Uterus (tissue), 4 donors: ENCODE results near the gene TH. TPM values are rescaled to one million over a fixed set of nuclear protein-coding genes. Genes with fewer than 3 reads are reported as not detected.
A peak's percentile ranks its signal among the peaks of the same experiment; 100 is the strongest.

ENCODE experiments used
- DNase-seq, 2 donors: peaks; one replicate each; pipeline ENCODE4 v3.0.0-alpha.2; 2019 to 2020
- H3K27ac ChIP-seq, 2 donors: fragments of 200-600 bp; sonication (generic); 1 replicate in 1 of 2; 2 replicates in 1 of 2; pipeline ENCODE4 v1.5.1; 2016 to 2018
- H3K27me3 ChIP-seq, 2 donors: fragments of 200-600 bp; sonication (generic); one replicate each; pipeline ENCODE4 v1.5.1; 2018 to 2019; ENCODE audit warnings: control low read depth in 1 of 2
- H3K36me3 ChIP-seq, 2 donors: fragments of 200-600 bp; sonication (generic); one replicate each; pipeline ENCODE4 v1.5.1; 2019; ENCODE audit warnings: control low read depth in 1 of 2
- H3K4me1 ChIP-seq, 2 donors: fragments of 200-600 bp; sonication (generic); one replicate each; pipeline ENCODE4 v1.5.1; 2018 to 2019; ENCODE audit warnings: control low read depth in 1 of 2
- H3K4me3 ChIP-seq, 2 donors: fragments of 200-600 bp; sonication (generic); 1 replicate in 1 of 2; 2 replicates in 1 of 2; pipeline ENCODE4 v1.5.1; 2018 to 2019; ENCODE audit warnings: mild to moderate bottlenecking in 1 of 2
- H3K9me3 ChIP-seq, 2 donors: fragments of 200-600 bp; sonication (generic); one replicate each; pipeline ENCODE4 v1.5.1; 2019; ENCODE audit warnings: control low read depth in 1 of 2
- CTCF ChIP-seq, 4 experiments: fragments of 200-600 bp in 2 of 4; fragments of 450-650 bp in 2 of 4; sonication (generic) in 2 of 4; IDR thresholded peaks; one replicate each; pipeline ENCODE4 v1.5.1; 2016 to 2019; ENCODE audit warnings: antibody characterized with exemption in 4 of 4, mild to moderate bottlenecking in 2 of 4, moderate library complexity in 1 of 4
- POLR2A ChIP-seq, 2 donors: fragments of 450-650 bp; IDR thresholded peaks; one replicate each; pipeline ENCODE4 v1.6.1; 2016; ENCODE audit warnings: antibody characterized with exemption in 2 of 2, mild to moderate bottlenecking in 1 of 2, moderate library complexity in 1 of 2
- intact Hi-C: fragments of 100-400 bp; cut with DNase I; formaldehyde crosslinking; loops from one replicate; pipeline ENCODE4 v1.15.1; 2023; ENCODE audit warnings: low total_unique reads
- total RNA-seq, 4 donors: library from RNA; depleted of rRNA in 3 of 4; stranded (reverse); fragments of >200 nt in 3 of 4; gene quantifications; one replicate each; pipeline versions ENCODE4 v1.1.0 to v1.2.4, GENCODE V29; 2014 to 2023
- donor health status: DM: yes; HTN: yes; CAD: no.

TH gene
- total RNA-seq, 4 donors from 2014 or later = 0.37 to 1.3 TPM; not detected in 2

GRCh38 chr11:2140411-2141400, 30.9 kb downstream of the TH start:
- H3K4me3 ChIP-seq = no peak overlapping the region

GRCh38 chr11:2139621-2140337, 31.8 kb downstream of the TH start:
- no peak for DNase-seq
- Histone ChIP-seq H3K4me1 (peaks cover 0 to 20% of the 10 kb centered on the region in 2 donors), H3K36me3 (no peaks in the 10 kb centered on the region), H3K9me3 (no peaks in the 10 kb centered on the region), H3K4me3 (no peak overlapping the region), H3K27me3 (peaks cover 15 to 37% of the 10 kb centered on the region in 2 donors), H3K27ac (no peak overlapping the region)
- TF ChIP-seq CTCF (IDR thresholded peaks at IDR 0.05) (no peak), POLR2A (IDR thresholded peaks at IDR 0.05) (no peak)
- intact Hi-C loops = no loop called here

More at GRCh38 chr11:2140411-2141400, 30.9 kb downstream of the TH start:
- peaks cover 0 to 20% of the 10 kb centered on the region in 2 donors for H3K4me1 ChIP-seq
- peaks cover 15 to 44% of the 10 kb centered on the region in 2 donors for H3K27me3 ChIP-seq
- intact Hi-C loops = no loop called here
- no peak for DNase-seq
- H3K27ac ChIP-seq = no peak overlapping the region
- no peaks in the 10 kb centered on the region for H3K9me3 ChIP-seq
- H3K36me3 ChIP-seq = no peaks in the 10 kb centered on the region
- TF ChIP-seq CTCF (IDR thresholded peaks at IDR 0.05) (no peak), POLR2A (IDR thresholded peaks at IDR 0.05) (no peak)

GRCh38 chr11:2139123-2139521, 32.5 kb downstream of the TH start, which contains the start of gene IGF2:
Gene IGF2 (minus strand): TSS chr11:2139389. CDS start chr11:2135523, 3,866 bp downstream.
- Histone ChIP-seq H3K27me3 (peaks cover 12 to 32% of the 10 kb centered on the region in 2 donors), H3K4me1 (peaks cover 0 to 18% of the 10 kb centered on the region in 2 donors), H3K4me3 (peak within 1 kb of the TSS in 1 of 2 donors; percentile 35), H3K36me3 (no peaks in the 10 kb centered on the region), H3K27ac (peak within 1 kb of the TSS in 1 of 2 donors; percentile 56), H3K9me3 (no peaks in the 10 kb centered on the region)
- intact Hi-C loops = no loop called here
- TF ChIP-seq CTCF (IDR thresholded peaks at IDR 0.05) (no peak), POLR2A (IDR thresholded peaks at IDR 0.05) (no peak)
- no peak for DNase-seq

GRCh38 chr11:2138431-2139122, 33.0 kb downstream of the TH start:
- Histone ChIP-seq H3K27me3 (peaks cover 8 to 32% of the 10 kb centered on the region in 2 donors), H3K27ac (peak overlapping the region in 1 of 2 donors; percentile 56), H3K9me3 (no peaks in the 10 kb centered on the region), H3K36me3 (no peaks in the 10 kb centered on the region), H3K4me3 (peak overlapping the region in 1 of 2 donors; percentile 35), H3K4me1 (peaks cover 0 to 14% of the 10 kb centered on the region in 2 donors)
- no peak for DNase-seq
- no peak for TF ChIP-seq CTCF (IDR thresholded peaks at IDR 0.05)
- TF ChIP-seq POLR2A (IDR thresholded peaks at IDR 0.05) = no peak
- intact Hi-C loops = no loop called here
